K562 (cell line): ENCODE results near the gene AKNA.

Source experiments
- E2F5 ChIP-seq: sonication (generic); formaldehyde crosslinking; IDR thresholded peaks from 2 replicates; pipeline ENCODE4 v1.8.0; 2022; ENCODE audit warnings: mild to moderate bottlenecking, missing genetic modification reagents
- LCOR ChIP-seq: sonication (generic); formaldehyde crosslinking; IDR thresholded peaks from 2 replicates; pipeline ENCODE4 v1.8.0; 2022; ENCODE audit warnings: mild to moderate bottlenecking, missing genetic modification reagents

GRCh38 chr9:114416290-114416689 lies 28.5 kb upstream of the AKNA start:
- TF ChIP-seq LCOR (CRISPR knock-in tag) (no peak), E2F5 (CRISPR knock-in tag) (no peak)
